HG03520 (cell line): ENCODE data around the gene TFDP1.
"Not testable (repeated sequence)": the region's sequence is repeated elsewhere in the genome, so short reads cannot be mapped to it uniquely, and the experiment has no call there.

Experiments used
- ATAC-seq: cut with Tn5 transposase; IDR thresholded peaks from one replicate; pipeline ENCODE4 v1.9.1; 2021; ENCODE audit warnings: mild to moderate bottlenecking, moderate library complexity; ENCODE audit not compliant: unreplicated experiment

TFDP1 gene

GRCh38 chr13:113594066-113594821 is 9.7 kb downstream of the TFDP1 start:
- ATAC-seq, result not testable (repeated sequence)

DNA sequence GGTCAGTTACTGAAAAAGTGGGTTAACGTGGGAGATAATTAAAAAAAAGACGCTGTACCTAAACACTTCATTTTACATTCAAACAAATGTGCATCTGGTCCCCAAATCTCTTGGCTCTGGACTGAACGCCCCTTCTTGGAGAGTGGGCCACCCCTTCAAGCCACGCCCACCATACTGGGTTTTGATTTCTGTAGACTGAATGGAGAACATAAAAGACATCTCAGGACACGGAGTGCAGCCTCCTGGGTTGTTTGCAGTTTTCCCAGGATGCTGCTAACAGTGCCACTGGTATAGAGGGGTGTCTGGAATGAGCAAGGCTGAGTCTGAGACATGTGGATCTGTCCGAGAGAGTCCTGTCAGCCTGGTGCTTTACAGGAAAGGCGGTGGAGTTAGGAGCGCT is 10.6 kb downstream of the TFDP1 start:
- ATAC-seq, result no peak

DNA sequence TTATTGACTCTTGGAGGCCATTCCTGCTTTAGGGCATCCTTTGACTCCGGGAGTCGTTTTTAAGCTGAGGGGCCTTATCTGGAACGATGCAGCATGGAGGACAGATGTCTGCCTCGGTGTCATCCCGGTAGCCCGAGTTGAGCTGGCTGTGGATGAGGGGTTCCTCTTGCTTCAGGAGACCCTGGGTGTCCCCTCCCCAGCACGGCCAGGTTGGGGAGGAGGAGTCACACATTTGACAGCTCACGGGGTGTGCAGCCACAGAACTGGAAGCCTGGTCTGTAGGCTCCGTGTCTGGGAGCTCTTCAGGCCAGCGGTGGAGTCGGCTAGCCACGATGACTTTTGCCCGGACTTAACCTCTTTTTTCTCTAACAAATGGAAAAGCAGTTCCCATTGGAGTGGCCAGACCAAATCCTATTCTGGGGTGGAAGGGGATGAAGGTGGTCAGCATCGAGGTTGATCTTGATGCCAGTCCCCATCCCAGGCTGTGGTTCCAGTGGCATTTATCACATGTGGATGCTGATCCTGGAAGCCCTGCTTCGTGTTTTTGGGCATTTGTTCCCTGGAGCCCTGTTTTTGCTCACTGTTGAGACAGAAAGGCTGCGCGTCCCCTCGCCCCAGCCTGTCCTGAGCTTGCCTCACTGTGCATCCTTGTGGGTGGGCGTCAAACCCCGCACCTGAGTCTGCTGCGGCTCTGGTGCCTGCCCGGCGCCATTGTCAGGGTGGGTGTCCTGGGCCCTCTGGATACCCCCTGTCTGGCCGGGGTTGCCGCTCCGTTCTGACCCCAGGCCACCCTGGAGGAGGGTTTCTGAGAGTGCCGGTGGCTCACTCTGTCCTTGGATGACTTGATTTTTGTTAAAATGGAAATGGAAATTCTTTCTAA is 12.0 kb downstream of the TFDP1 start:
- ATAC-seq, result no peak

- no peak for ATAC-seq
Observed at GRCh38 chr13:113597391-113598080, 13.0 kb downstream of the TFDP1 start.

GRCh38 chr13:113598081-113598410 is 13.5 kb downstream of the TFDP1 start:
- ATAC-seq, result no peak

DNA sequence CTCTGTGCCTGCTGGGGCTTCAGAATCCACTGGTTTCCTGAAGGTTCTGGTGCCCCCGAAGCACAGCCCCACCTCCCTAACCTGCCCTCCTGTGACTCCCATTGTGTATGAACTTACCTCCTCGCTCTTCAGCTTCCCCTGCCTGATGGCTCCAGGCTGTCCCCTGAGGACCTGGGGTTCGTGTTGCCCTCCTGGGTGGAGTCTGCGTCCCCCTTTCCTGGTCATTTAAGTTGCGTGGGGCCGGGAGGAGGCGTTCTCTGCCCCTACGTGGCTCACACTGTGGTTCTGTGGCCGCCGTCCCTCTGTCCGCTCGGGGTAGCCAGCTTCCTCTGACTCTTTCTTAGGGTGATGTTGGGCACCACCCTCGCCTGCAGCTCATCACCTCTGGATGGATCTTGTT is 13.9 kb downstream of the TFDP1 start:
- no peak for ATAC-seq

- no peak for ATAC-seq
Observed at GRCh38 chr13:113599391-113599790, 14.8 kb downstream of the TFDP1 start.

- no peak for ATAC-seq
Observed at GRCh38 chr13:113601166-113602070, 16.9 kb downstream of the TFDP1 start.

GRCh38 chr13:113602291-113602988 is 17.9 kb downstream of the TFDP1 start:
- ATAC-seq, result no peak

DNA sequence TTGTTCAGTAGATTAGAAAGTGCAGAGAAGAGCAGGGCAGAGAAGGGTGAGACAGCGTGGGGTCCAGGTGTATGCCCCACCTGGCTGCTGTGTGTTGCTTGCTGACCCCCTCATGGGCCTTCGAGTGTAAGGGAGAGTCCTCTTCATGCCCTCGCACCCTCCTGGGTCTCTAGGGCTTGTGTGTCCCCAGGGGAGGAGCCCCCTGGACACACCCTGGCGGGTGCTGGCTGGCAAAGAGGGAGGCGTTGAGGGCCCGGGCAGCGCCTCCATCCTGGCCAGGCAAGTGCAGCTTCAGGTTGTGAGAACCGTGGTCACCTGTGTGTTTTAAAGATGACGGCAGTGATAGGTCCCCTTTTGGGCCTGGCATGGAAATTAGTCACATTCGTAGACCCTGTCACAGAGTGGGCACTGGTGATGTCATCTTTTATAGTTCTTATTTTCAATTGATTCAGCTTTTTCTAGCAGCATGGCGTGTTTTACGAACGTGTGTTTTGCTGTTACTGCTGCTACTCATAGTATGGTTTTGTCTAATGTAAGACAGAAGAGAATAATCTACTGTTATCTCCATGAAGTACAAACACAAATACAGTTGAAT is 18.7 kb downstream of the TFDP1 start:
- no peak for ATAC-seq

GRCh38 chr13:113604186-113604585 is 19.6 kb downstream of the TFDP1 start:
- no peak for ATAC-seq

DNA sequence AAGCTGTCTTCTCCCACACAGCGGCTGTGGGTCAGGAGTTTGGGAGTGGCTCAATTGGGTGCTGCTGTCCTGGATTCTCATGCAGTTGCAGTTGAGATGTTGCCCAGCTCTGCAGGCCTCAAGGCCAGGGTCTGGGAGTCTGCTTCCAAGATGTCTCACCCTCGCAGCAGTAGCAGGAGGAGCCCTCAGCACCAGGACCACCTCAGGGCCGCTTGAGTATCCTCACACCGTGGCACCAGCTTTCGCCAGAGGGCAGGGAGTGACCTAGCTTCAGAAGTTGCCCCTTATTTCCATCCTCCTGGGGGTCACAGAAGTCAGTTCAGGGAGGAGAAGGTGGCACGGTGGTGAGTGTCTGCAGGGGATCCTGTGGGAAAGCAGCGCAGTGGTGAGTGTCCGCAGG is 20.9 kb downstream of the TFDP1 start:
- ATAC-seq, result no peak

GRCh38 chr13:113605866-113606438 is 21.4 kb downstream of the TFDP1 start:
- no peak for ATAC-seq

GRCh38 chr13:113607056-113607888 is 22.7 kb downstream of the TFDP1 start:
- ATAC-seq, result no peak

DNA sequence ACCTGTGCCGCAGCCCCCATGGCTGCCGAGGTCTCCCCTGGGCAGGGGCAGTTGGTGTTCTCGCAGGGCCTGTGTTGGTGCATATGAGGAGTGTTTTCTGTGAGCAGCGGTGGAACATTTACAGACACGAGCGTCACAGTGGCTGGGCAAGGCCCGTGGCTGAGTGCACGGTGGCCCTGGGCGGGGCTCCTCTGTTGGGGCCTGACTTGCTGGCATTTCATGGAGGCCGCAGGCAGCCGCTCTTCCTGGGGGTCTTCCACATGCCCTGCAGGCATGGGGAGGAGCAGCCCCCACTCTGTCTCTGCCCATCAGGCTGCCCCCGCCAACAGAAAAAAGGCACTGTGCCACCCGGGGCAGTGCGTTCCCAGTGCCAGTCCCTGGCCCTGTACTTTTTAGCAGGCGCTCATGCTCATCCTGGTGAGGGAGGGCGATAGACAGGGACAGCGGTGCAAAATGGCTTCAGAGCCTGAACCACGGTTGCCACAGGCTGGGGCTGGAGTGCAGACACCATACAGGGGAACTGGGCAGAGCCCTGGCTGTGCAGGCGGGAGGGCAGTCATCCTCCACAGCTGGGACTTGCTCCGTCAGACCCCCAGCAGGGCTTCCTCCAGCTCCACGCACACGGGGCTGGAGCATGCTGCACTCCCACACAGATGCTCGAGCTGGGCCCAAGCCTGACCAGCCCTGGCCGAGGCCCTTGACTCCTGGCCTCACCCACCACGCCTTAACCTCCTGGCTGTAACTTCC is 23.5 kb downstream of the TFDP1 start:
- ATAC-seq, result no peak

DNA sequence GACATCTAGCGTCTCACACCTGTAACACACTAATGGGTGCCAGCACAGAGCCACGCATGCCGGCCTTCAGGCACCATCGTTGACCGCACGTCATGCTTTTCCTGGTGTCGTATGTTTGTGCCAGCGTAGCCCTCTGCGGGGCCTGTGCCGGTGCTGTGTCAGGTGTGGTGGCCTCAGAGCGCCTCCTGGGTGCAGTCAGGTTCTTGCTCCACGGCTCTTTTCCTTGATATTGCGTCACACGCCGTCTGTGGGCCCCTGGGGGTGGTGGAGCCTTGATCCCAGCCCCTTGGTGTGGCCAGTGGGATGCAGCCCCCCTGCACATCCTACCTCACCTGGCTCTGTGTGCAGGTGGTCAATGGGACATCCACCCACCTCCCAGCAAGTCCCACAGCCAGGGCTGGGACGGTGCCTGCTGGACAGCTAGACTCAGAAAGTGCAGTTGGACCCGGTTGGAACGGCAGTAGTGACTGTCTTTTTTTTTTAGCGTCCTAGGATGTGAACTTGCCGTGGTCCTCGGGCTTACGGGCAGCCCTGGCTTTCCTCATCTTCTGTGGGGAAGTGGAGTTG is 24.5 kb downstream of the TFDP1 start:
- ATAC-seq, result no peak

DNA sequence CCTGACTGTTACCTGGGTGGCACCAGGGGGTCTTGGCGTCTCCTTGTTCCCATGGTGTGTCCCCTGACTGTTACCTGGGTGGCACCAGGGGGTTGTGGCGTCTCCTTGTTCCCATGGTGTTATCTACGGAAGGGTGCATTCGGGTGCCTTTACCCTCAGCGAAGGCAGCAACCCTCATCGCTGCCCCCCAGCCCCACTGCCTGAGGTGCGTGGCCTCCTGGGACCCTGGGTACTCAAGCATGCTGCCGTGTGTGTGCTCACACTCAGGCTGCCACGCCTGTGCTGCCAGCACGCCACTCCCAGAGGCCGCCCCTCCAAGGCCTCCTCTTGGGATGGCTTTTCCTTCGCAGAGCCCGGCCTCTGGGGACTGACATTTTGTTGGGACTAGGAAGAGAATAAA is 25.1 kb downstream of the TFDP1 start:
- ATAC-seq, result no peak
